HEK293 (cell line): ENCODE results near the gene OR51B5.
"Not testable (repeated sequence)": the region's sequence is repeated elsewhere in the genome, so short reads cannot be mapped to it uniquely, and the experiment has no call there.

Source experiments
- CTCF ChIA-PET: fragments of 350-600 bp; formaldehyde crosslinking; extraction: SDS; loops from one replicate; lab custom pipeline; 2021; ENCODE audit warnings: antibody characterized with exemption; lab: Yijun Ruan, JAX
- POLR2A ChIA-PET: fragments of 300-600 bp; formaldehyde crosslinking; extraction: SDS; loops from one replicate; lab custom pipeline; 2020; ENCODE audit warnings: antibody characterized with exemption, inconsistent platforms; lab: Yijun Ruan, JAX
- H3K27ac ChIP-seq: fragments of 200-500 bp; sonication (Bioruptor generic); 2 replicates; pipeline ENCODE4 v1.5.1; 2014; ENCODE audit warnings: low read depth, low read length, control low read depth, inconsistent platforms; ENCODE audit errors: extremely low read depth
- H3K36me3 ChIP-seq, 2 experiments: fragments of 200-500 bp in 1 of 2; sonication (Bioruptor generic) in 1 of 2; 1 replicate in 1 of 2; 2 replicates in 1 of 2; pipeline ENCODE4 v1.5.1; 2014 to 2017; ENCODE audit warnings: inconsistent platforms in 2 of 2, low read length in 2 of 2; ENCODE audit not compliant: control insufficient read depth in 2 of 2, insufficient read depth in 1 of 2
- H3K4me1 ChIP-seq: fragments of 200-500 bp; sonication (Bioruptor generic); 2 replicates; pipeline ENCODE4 v1.5.1; 2014; ENCODE audit warnings: mild to moderate bottlenecking, low read length, inconsistent platforms; ENCODE audit not compliant: control insufficient read depth, insufficient read depth
- H3K4me3 ChIP-seq: 2 replicates; pipeline ENCODE4 v1.5.1; 2011; ENCODE audit warnings: low read depth, mild to moderate bottlenecking, control low read depth, low read length, moderate library complexity
- H3K9me3 ChIP-seq: fragments of 200-500 bp; sonication (Bioruptor generic); 2 replicates; pipeline ENCODE4 v1.5.1; 2014; ENCODE audit warnings: low read depth, low read length, inconsistent platforms; ENCODE audit not compliant: control insufficient read depth, insufficient read depth
- KLF16 ChIP-seq: fragments of 450-650 bp; formaldehyde crosslinking; IDR thresholded peaks from 2 replicates; pipeline ENCODE4 v1.5.1; 2017; ENCODE audit warnings: missing biosample characterization, missing genetic modification characterization
- PRDM2 ChIP-seq: fragments of 450-650 bp; formaldehyde crosslinking; IDR thresholded peaks from 2 replicates; pipeline ENCODE4 v1.5.1; 2016; ENCODE audit warnings: missing biosample characterization, missing genetic modification characterization, borderline replicate concordance
- PRDM4 ChIP-seq: fragments of 450-650 bp; formaldehyde crosslinking; IDR thresholded peaks from 2 replicates; pipeline ENCODE4 v1.5.1; 2017; ENCODE audit warnings: missing biosample characterization, missing genetic modification characterization
- TRIM28 ChIP-seq: IDR thresholded peaks from 2 replicates; pipeline ENCODE4 v1.6.1; 2011; ENCODE audit warnings: low read length, control low read depth, borderline replicate concordance
- TSHZ1 ChIP-seq: fragments of 450-650 bp; formaldehyde crosslinking; IDR thresholded peaks from 2 replicates; pipeline ENCODE4 v1.5.1; 2016; ENCODE audit warnings: missing biosample characterization, missing genetic modification characterization, borderline replicate concordance
- ZBTB8A ChIP-seq: fragments of 450-650 bp; formaldehyde crosslinking; IDR thresholded peaks from 2 replicates; pipeline ENCODE4 v1.5.1; 2016; ENCODE audit warnings: missing biosample characterization, missing genetic modification characterization
- ZNF121 ChIP-seq: fragments of 450-650 bp; formaldehyde crosslinking; IDR thresholded peaks from 2 replicates; pipeline ENCODE4 v1.5.1; 2016; ENCODE audit warnings: missing biosample characterization, missing genetic modification characterization
- ZNF146 ChIP-seq: fragments of 450-650 bp; formaldehyde crosslinking; IDR thresholded peaks from 2 replicates; pipeline ENCODE4 v1.5.1; 2016; ENCODE audit warnings: missing biosample characterization, missing genetic modification characterization
- ZNF174 ChIP-seq: fragments of 450-650 bp; formaldehyde crosslinking; IDR thresholded peaks from 2 replicates; pipeline ENCODE4 v1.5.0; 2017; ENCODE audit warnings: missing biosample characterization, mild to moderate bottlenecking, missing genetic modification characterization
- ZNF184 ChIP-seq: fragments of 450-650 bp; IDR thresholded peaks from 2 replicates; pipeline ENCODE4 v1.5.1; 2018; ENCODE audit warnings: missing biosample characterization, mild to moderate bottlenecking, missing genetic modification characterization
- ZNF221 ChIP-seq: fragments of 450-650 bp; formaldehyde crosslinking; IDR thresholded peaks from 2 replicates; pipeline ENCODE4 v1.5.1; 2017; ENCODE audit warnings: missing biosample characterization, missing genetic modification characterization, borderline replicate concordance
- ZNF223 ChIP-seq: fragments of 450-650 bp; formaldehyde crosslinking; IDR thresholded peaks from 2 replicates; pipeline ENCODE4 v1.5.1; 2016; ENCODE audit warnings: missing biosample characterization, missing genetic modification characterization
- ZNF23 ChIP-seq: fragments of 450-650 bp; formaldehyde crosslinking; IDR thresholded peaks from 2 replicates; pipeline ENCODE4 v1.5.1; 2016; ENCODE audit warnings: missing biosample characterization, missing genetic modification characterization, borderline replicate concordance
- ZNF26 ChIP-seq: fragments of 450-650 bp; formaldehyde crosslinking; IDR thresholded peaks from 2 replicates; pipeline ENCODE4 v1.5.1; 2016; ENCODE audit warnings: missing biosample characterization, missing genetic modification characterization
- ZNF335 ChIP-seq: fragments of 450-650 bp; formaldehyde crosslinking; conservative IDR thresholded peaks from 2 replicates; pipeline ENCODE4 v1.5.1; 2016; ENCODE audit warnings: missing biosample characterization, missing genetic modification characterization
- ZNF513 ChIP-seq: fragments of 450-650 bp; IDR thresholded peaks from 2 replicates; pipeline ENCODE4 v1.5.1; 2018; ENCODE audit warnings: missing biosample characterization, missing genetic modification characterization
- ZNF561 ChIP-seq: fragments of 450-650 bp; IDR thresholded peaks from 2 replicates; pipeline ENCODE4 v1.5.1; 2018; ENCODE audit warnings: missing biosample characterization, missing genetic modification characterization, borderline replicate concordance
- ZNF600 ChIP-seq: fragments of 450-650 bp; formaldehyde crosslinking; IDR thresholded peaks from 2 replicates; pipeline ENCODE4 v1.5.1; 2016; ENCODE audit warnings: missing biosample characterization, missing genetic modification characterization
- ZNF654 ChIP-seq: fragments of 450-650 bp; formaldehyde crosslinking; IDR thresholded peaks from 2 replicates; pipeline ENCODE4 v1.5.1; 2016; ENCODE audit warnings: low read depth, missing biosample characterization, missing genetic modification characterization

Gene OR51B5

GRCh38 chr11:5362017-5362625, 18.8 kb upstream of the OR51B5 start:
- ChIA-PET CTCF (no interaction called here), POLR2A (no interaction called here)
- Histone ChIP-seq H3K9me3 (no peaks in the 10 kb centered on the region), H3K4me1 (no peaks in the 10 kb centered on the region), H3K36me3 (no peaks in the 10 kb centered on the region), H3K4me3 (no peak overlapping the region), H3K27ac (no peak overlapping the region)
- TF ChIP-seq ZNF174 (tag by site-specific recombination) (no peak), ZNF121 (tag by site-specific recombination) (no peak), ZNF223 (tag by site-specific recombination) (no peak), KLF16 (no peak), TRIM28 (no peak), ZNF146 (no peak), ZNF184 (tag by site-specific recombination) (no peak), ZNF600 (no peak), PRDM4 (tag by site-specific recombination) (no peak), ZNF221 (tag by site-specific recombination) (no peak), ZNF23 (tag by site-specific recombination) (no peak), ZBTB8A (tag by site-specific recombination) (no peak), ZNF561 (no peak), ZNF26 (no peak), ZNF335 (tag by site-specific recombination) (no peak), PRDM2 (no peak), ZNF513 (tag by site-specific recombination) (no peak), TSHZ1 (no peak), ZNF654 (no peak)

- CTCF ChIA-PET, H3K9me3 ChIP-seq, H3K27ac ChIP-seq, H3K36me3 ChIP-seq, H3K4me1 ChIP-seq, POLR2A ChIA-PET, H3K4me3 ChIP-seq: not testable (repeated sequence)
Observed at GRCh38 chr11:5356031-5356430, 12.7 kb upstream of the OR51B5 start.
